HL-60 (cell line): ENCODE data around the gene BRF1.

Experiments
- GABPA ChIP-seq: IDR thresholded peaks from 2 replicates; pipeline ENCODE4 v1.6.1; 2012; ENCODE audit warnings: low read depth
- POLR2AphosphoS5 ChIP-seq: IDR thresholded peaks from 2 replicates; pipeline ENCODE4 v1.6.1; 2012; ENCODE audit warnings: low read depth
- TF ChIP-seq, protein P1 (sequence below): IDR thresholded peaks from one replicate; pipeline ENCODE4 v1.5.1; 2011; ENCODE audit warnings: low read length, control low read depth, inconsistent platforms; ENCODE audit not compliant: insufficient read depth
- TF ChIP-seq, protein P2 (sequence below): IDR thresholded peaks from 2 replicates; pipeline ENCODE4 v1.6.1; 2012; ENCODE audit warnings: low read depth; ENCODE audit not compliant: insufficient replicate concordance

- TF ChIP-seq, protein P1, sequence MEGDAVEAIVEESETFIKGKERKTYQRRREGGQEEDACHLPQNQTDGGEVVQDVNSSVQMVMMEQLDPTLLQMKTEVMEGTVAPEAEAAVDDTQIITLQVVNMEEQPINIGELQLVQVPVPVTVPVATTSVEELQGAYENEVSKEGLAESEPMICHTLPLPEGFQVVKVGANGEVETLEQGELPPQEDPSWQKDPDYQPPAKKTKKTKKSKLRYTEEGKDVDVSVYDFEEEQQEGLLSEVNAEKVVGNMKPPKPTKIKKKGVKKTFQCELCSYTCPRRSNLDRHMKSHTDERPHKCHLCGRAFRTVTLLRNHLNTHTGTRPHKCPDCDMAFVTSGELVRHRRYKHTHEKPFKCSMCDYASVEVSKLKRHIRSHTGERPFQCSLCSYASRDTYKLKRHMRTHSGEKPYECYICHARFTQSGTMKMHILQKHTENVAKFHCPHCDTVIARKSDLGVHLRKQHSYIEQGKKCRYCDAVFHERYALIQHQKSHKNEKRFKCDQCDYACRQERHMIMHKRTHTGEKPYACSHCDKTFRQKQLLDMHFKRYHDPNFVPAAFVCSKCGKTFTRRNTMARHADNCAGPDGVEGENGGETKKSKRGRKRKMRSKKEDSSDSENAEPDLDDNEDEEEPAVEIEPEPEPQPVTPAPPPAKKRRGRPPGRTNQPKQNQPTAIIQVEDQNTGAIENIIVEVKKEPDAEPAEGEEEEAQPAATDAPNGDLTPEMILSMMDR, result no peak
- TF ChIP-seq GABPA (no peak), POLR2AphosphoS5 (no peak)
- TF ChIP-seq, protein P2, sequence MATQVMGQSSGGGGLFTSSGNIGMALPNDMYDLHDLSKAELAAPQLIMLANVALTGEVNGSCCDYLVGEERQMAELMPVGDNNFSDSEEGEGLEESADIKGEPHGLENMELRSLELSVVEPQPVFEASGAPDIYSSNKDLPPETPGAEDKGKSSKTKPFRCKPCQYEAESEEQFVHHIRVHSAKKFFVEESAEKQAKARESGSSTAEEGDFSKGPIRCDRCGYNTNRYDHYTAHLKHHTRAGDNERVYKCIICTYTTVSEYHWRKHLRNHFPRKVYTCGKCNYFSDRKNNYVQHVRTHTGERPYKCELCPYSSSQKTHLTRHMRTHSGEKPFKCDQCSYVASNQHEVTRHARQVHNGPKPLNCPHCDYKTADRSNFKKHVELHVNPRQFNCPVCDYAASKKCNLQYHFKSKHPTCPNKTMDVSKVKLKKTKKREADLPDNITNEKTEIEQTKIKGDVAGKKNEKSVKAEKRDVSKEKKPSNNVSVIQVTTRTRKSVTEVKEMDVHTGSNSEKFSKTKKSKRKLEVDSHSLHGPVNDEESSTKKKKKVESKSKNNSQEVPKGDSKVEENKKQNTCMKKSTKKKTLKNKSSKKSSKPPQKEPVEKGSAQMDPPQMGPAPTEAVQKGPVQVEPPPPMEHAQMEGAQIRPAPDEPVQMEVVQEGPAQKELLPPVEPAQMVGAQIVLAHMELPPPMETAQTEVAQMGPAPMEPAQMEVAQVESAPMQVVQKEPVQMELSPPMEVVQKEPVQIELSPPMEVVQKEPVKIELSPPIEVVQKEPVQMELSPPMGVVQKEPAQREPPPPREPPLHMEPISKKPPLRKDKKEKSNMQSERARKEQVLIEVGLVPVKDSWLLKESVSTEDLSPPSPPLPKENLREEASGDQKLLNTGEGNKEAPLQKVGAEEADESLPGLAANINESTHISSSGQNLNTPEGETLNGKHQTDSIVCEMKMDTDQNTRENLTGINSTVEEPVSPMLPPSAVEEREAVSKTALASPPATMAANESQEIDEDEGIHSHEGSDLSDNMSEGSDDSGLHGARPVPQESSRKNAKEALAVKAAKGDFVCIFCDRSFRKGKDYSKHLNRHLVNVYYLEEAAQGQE, result no peak
These were observed 26.2 kb downstream of the BRF1 start for GRCh38 chr14:105274637-105275036.
